ENCODE measurements around the gene EPHA4. TPM values are rescaled to one million over a fixed set of nuclear protein-coding genes. Genes with fewer than 3 reads are reported as not detected.

The EPHA4 gene
- total RNA-seq, 1 experiment from 2014 or later = 0.41 TPM

DNA sequence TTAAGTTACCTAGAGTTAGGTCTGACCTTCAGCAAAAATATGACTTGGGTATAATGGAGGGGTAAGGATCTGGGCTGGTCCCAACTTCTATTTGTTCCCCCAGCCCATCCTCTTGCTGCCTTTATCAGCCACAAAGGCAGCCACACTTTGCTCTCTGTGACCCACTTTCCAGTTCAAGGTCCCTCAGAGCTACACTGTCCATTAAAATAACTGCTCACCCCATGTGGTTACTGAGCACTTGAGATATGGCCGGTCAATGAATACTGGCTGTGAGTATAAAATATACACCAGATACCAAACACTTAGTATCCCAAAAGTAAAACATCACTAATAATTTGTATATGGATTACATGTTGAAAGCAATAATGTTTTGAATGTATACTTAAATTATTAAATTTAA is 67.2 kb downstream of the EPHA4 start:
- DNase-seq (ENCODE audit: low spot score) = no peak

DNA sequence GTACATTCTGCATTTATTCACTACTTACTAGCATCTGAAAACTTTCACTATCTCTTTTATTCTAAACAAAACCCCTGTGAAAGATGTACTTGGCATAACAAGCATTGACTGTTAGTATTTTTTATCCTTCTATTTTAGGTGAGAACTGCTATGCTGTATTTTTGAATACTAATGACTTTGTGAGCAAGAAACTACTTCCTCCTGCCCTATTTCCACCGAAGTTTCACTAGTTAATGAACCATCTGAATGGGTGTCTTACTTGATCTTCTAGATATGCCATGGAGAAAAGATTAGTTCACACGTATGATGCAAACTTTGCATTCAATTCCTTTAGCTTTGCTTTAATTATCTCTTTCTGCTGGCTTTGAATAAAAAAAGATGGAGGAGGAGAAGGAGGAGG is 68.1 kb downstream of the EPHA4 start:
- DNase-seq (ENCODE audit: low spot score) = no peak

DNA sequence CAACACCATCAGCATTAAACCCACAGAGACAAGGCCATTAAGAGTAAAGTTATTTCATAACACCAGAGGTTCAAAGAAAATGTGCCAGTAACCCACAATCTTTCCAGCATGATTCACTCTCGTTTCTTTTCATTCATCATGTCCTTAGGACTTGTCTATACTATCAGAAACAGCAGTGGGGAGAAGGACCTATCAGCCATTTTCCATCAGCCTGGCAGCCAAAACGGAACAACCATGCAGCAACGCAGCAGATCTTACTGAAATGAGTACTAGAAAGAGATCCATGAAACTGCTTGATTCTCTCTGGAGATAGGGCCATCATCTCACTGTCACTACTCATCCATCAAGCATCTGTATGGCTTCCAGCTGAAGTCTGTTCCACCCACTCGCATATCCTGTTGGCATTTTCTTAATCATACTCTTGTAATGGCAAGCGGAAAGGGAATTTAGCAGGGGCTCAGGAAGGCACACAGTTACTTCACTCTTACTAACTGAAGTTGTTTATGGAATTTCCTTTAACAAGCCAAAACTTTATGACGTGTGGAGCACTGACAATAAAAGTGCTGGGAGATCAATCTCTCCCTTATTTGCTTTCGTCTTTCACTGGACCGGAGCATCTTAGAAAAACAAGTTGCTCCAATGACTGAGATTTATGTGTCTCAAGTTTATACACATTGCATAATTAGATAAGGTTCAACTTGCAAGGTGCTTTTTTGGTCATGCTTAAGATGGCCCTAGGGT is 69.7 kb downstream of the EPHA4 start:
- no peak for DNase-seq (ENCODE audit: low spot score)

DNA sequence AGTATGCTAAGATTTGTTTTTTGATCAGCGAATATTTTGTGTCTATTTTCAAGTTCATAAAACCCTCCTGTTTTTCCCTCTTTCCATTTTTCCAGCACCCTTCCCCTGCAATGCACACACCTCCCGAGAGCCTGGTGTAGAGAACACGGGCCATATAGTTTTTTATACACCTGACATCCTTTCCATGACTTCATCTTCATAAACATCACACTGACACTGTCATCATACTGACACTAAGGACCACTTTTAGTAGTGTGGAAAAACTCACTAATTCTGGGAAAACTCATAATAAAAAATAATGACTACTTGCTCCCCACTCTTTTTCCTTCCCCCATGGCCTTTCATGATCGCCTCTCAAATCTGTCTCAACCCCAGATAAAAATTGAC is 70.2 kb downstream of the EPHA4 start:
- no peak for DNase-seq (ENCODE audit: low spot score)

DNA sequence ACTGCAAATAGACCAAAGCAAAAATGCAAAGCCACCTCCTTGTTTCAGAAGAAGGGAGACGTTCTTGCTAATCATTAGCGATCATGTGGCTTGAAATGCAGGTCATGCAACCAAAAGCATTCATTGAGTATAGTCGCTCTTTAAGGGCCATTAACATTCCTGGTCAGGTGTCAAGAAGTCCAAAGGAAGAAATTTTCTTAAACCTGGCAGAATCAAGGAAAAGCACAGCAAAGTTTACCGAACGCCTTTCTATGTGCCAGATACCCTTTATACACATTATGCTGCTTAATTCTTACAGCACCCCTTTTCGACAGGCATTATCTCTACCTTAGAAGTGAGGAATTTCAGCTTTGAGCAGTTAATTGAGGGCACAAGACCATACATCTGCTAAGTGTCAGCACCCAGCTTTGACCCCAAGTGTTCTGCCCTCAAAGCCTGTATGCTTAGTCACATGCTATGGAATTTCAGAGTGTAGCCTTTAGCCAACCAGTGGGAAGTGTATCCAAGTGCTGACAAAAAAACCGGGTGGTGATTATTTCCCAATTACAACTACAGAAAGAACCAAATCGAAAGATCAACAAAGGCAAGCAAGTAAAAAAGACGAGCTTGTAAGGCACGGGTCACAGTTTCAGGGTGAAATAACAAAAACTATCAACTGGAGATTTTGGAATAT is 70.8 kb downstream of the EPHA4 start:
- no peak for DNase-seq (ENCODE audit: low spot score)

DNA sequence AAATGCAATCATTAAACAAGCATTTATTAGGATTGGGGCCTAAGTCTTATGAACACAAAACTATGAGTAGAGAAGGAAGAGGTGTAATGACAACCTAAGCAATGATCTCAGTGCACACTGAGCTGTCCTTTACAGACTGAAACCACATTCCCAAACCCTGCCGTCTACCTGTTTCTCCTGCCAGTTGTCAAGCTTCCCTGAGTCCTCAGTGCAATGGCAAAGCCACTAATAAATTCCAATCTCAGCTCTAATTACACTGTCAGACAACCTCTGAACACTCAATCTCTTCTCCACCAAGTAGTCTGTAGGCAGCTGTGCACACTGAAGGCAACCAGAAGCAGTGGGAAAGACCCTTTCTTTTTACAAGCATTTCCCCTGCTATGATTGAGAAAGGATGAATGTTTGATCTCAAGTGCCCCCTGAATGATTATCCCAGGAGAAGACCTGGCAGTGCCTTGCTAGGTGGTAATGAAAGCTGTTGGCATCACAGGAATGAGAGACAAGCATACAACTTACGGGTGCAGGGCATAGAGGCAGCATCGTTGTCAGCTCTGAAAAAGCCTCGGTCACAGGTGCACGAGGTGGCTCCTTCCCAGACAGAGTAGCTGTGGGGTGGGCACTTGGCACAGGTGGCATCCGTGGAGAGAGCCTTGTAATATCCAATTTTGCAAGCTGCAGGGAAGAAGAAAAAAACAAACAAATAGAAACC is 71.4 kb downstream of the EPHA4 start:
- DNase-seq (ENCODE audit: low spot score) = no peak

DNA sequence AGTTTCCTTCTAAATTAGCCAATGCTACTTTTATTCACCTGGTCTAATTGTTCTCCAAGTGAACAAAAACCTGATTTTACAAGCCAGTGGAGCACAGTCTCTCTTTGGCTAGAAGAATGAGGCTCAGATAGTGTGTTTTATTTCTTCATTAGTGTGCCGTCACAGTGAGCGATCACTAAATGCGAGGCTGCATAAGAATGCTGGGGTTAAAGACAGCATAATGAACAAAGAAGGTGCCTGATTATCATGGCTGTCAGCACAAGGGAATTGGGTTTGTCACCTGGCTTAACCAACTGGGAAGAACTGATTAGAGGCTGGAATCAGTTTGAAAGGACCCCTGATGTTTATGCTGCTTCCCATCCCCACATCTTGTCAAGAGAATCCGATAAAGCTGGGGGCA is 76.4 kb downstream of the EPHA4 start:
- no peak for DNase-seq (ENCODE audit: low spot score)

DNA sequence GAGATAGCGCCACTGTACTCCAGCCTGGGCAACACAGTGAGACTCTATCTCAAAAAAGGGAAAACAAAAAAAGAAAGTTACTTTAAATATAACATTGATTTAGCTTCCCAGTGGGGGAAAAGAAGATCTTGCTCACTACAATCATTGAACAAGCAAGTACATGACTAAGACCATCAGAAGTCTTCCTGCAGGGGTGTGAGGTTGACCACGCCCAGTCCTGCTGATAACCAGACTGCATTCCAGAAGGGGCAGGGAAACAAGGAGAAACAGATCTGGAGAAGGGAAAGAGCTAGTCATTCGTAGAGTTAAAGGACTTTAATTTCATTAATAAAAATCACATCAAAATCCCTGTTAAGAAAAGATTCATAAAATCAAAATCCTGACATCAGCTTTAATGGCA is 77.5 kb downstream of the EPHA4 start:
- no peak for DNase-seq (ENCODE audit: low spot score)

DNA sequence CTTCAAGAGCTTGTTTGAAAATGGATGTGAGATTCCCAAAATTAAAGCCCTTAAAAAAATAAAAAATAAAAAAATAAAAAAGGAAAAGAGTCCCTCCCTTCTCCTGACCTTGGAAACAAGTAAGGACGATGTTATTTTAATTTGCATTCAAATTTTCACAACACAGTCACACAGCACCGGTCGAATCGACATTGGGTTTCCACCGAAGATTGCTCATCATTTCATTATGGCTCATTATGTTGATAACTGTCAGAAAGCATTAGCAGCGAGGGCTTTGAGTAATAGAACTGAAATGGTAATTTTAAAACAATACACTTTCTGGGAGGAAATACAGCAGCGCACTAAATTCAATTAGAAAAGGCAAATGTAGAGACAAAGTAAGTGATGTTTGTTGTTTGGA is 78.7 kb downstream of the EPHA4 start:
- DNase-seq (ENCODE audit: low spot score) = no peak

DNA sequence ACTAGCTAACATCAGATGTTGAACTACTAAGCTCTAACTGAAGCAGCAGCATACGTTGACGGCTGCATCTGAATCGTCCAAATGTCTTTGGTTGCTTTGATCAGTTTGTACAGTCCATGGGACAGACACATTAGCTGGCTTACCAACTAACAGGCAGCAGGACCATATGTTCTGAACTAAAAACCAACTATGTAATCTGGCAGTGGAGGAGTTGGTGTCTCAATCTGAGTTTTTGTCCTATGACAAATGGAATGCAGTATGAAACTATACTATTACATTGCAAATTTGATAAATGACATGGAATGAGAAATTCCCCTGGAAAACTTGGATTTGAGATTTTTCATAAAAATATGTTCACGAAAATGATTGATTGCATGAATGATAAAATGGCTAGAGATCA is 79.5 kb downstream of the EPHA4 start:
- no peak for DNase-seq (ENCODE audit: low spot score)

DNA sequence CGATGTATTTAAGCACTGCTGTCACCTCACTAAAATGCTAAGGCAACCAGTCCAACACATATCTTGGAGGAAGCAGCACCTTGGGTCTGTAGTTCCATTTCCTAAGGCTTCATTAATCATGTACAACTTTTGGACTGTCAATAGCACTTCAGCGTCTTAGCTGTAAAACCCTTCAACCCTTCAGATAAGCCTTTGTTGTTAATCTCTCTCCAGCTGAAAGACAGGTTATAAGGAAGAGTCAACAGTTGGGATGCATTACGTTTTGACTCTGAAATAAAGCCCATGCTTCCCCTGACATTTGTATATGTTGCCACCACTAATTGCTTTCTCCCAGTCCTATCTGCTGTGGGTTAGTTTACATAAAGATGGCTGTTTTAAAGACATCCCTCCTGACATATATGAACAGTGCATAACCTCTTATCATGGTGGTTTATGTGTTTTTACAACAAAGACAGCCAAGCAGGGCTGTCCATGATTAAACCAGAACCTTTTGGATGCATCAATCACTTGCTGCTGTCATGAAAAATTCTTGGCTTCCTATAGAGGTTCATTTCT is 81.5 kb downstream of the EPHA4 start:
- DNase-seq (ENCODE audit: low spot score) = no peak

DNA sequence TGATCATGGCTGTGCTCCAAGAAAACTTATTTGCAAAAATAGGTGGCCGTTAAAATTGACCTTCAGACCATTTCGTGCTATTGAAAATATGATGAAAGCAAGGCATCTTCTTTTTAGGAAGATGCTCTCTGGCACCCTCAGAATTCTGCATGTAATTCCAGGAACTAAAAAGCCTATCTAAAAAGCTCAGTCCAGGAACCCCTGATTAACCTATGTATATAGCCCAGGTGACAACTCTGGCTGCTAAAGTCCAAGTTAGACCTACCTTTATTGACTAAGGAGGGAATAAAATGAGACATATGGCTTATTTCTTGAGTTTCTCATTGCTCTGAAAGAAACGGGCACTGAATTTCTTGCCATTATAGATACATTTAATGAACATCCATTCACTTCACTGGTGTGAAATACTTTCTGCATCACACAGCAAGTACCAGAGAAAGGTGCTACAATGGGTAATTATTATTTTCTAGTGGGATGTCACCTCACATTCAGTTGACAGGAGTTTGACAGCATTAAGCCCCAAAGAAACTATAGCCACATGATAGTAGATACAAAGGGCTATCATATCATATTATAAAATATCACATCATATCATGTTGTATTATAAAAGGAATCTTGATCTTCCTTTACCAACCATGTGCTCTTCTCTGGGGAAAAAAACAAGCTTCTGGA is 83.8 kb downstream of the EPHA4 start:
- DNase-seq (ENCODE audit: low spot score) = no peak

DNA sequence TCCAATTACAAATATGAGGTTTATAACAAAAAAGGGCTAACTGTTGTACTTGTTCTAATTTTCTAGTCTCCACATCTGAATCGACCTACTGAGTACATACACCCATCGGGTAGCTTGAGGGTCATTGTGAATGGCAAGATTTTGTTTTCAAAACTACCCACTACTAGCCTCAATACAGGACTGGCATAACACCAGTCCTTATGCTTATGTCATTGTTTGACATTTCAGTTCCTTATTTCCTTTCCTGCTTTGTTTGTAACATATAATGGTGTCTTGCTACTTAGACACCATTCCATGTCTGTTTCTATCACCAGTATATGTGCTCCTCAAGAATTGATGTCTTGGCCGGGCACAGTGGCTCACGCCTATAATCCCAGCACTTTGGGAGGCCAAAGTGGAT is 86.0 kb downstream of the EPHA4 start:
- no peak for DNase-seq (ENCODE audit: low spot score)

DNA sequence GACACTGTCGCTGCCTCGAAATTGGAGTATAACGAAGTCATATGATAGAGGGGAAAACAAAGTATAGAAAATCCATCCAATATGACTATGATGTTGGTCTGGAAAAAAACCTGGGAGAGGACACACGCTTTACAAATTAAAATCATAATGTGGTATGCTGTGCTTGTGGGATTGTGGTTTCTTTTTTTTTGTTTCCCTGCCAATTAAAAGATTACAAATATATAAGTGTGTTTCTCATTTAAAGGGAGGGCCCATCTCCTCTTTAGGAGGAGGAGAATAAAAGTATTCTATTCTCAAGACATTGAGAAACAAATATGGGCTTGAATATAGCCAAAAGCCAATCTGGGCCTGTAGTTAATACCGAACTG is 86.6 kb downstream of the EPHA4 start:
- no peak for DNase-seq (ENCODE audit: low spot score)

DNA sequence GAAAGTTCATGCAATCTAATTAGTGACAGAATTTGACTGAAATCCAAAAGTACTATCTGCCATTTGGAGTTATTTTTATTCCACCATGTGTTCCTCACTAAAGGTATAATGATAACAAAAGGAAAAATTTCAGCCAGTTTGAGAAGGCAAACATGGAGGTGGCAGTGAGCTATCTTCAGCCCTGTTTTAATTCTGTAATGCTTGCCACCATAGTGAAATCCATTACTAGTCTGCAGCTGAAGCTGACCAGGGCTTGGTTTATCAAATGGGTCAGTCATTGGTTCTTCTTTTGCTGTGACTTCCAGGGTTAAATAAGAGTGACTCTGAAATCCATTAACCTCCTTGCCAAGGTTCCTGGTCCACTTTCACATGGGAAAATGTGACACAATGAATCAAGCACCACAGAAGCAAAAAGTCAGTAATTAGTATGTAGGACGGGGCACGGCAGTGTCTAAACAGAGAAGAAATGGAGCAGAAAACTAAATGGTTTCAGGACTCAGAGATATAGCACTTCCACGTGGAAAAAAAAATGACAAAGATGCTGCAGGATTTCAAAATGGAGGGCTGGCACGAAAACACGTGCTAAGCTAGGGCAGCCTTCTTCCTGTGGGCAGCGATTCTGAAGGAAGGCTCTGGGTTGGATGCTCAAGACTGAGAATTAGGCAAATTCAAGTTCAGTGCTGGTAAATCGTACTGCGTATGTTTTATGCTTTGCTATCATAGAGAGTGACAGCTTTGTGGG is 87.2 kb downstream of the EPHA4 start:
- DNase-seq (ENCODE audit: low spot score) = no peak

DNA sequence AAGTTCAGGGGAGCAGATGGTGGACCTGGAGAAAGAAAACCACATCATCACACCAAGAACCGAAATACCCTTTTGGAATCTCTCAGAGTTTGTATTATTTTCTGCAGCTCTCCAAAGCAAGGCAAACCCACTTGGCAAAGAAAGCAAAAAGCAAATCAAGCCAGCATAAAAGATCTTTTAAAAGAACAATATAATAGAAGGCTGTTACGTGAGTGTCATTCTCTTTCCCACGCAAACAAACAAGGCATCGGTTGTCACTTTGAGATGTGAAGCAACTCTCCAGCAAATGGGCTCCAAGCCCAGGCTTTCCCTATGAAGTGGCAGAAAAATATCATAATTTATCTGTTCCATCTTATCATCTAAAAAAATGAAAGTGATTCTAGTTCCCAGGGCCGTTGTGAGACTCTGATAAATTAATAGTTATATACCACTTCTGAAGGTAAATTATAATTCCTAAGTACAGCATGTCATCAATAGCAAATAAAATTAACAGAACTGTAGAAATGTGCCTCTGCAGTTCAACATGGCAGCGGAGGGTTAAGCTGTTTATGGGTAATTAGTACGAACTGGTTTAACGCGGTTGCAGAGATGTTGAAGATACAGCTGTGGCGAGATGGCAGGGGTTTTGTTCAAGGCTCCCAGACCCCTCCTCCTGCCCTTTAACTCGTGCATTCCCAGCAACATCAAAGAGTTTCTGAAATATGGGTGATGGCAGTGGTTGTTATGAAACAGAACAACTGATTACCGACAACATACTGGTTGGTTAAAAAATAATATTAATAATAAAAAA is 89.2 kb downstream of the EPHA4 start:
- no peak for DNase-seq (ENCODE audit: low spot score)

DNA sequence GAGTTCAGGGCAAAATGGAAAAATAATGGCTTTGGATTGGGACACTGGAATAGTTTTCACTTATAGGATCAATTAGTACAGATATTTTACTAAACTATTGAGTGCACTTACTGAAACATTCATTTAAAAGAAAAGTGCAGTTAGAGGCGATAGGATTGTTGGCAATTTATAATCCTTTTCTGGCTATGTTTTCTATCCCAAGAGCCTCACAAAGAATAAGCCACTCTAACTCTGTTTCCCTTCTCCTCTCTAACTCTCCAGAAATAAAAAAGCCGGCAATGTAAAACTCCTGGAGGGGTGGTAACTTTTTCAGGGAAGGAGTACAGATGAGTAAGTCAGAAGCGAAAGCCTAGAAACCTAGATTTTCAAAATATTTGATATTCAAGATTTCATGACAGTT is 91.3 kb downstream of the EPHA4 start:
- DNase-seq (ENCODE audit: low spot score) = no peak

DNA sequence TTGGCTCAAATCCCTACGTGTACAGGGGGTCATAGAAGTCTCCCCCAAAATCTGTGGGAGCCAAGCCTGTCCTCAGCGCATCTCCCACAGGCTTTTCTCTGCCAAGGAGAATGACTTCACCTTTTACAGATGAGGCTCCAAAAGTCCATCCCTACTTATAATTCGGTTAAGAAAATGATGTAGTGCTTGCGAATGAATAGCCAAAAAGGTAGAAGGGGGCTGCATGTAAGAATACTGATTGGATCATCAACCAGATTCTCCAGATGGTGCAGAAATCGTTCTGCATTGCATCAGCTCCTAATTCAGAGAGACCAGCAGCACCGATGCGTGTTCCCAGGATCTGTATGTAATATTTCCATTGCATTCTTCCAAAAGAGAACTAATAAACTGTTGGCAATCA is 91.9 kb downstream of the EPHA4 start:
- DNase-seq (ENCODE audit: low spot score) = no peak

DNA sequence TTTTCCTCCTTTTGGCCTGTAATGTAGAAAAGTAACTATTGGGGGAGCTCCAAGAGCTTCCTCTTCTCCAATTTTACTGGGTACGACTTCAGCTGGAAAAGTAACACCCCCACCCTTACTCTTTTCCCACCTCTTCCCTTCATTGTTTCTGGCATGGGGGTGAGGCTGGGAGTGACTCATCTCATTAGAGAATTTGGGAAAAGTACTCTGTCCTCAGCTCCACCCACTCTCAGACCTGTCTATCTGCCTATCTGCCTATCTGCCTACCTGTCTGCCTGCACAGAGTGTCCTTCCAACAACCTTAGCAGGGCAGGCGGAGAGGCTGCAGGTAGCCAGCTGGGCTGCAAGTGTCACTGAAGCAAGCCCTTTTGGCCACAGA is 93.6 kb downstream of the EPHA4 start:
- DNase-seq (ENCODE audit: low spot score) = no peak

DNA sequence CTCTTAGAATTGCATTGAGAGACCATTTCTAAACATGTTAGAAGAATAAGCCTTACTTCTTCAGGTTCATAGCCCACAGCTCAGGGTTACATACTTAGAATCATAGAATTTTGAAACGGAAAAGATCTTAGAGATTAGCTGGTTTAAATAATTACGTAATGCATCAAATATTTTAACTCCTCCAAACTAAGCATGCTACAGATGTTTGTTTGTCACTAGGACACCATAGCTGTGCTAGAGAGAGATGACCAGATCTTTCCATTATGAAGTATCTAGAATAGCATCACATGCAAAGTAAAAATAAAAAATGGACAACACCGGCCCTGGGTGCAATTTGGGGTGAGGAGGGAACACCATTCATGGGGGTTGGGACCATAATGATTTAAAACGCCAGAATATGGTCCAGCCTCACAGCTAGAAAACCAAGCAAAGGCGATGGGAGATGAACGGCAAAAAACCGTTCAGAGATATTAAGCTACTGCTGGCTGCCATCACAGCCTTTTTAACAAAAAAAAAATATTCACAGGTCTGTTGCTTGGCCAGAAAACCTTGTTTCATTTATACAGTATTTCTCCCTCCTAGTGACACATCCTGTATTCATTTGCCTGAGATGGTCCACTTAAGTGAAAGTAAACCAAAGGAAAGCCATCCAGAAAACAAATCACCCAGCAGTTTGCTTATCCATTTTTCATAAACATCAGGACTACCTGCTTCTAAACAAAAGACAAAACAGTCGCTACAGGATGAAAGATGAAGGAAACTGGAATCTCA is 94.2 kb downstream of the EPHA4 start:
- DNase-seq (ENCODE audit: low spot score) = no peak
